HepG2 (cell line): ENCODE results near the gene COMMD7. TPM values are rescaled to one million over a fixed set of nuclear protein-coding genes. Genes with fewer than 3 reads are reported as not detected.

Source experiments
- BRCA1 ChIP-seq: sonication (generic); formaldehyde crosslinking; IDR thresholded peaks from 2 replicates; pipeline ENCODE4 v1.4.0; 2020; ENCODE audit warnings: missing genetic modification reagents
- ELF3 ChIP-seq: IDR thresholded peaks from 2 replicates; pipeline ENCODE4 v1.6.1; 2016; ENCODE audit warnings: missing genetic modification reagents, missing compliant biosample characterization
- FOXK1 ChIP-seq: sonication (generic); formaldehyde crosslinking; IDR thresholded peaks from 2 replicates; pipeline ENCODE4 v1.4.0; 2020; ENCODE audit warnings: low read depth, missing genetic modification reagents, borderline replicate concordance
- GATAD2A ChIP-seq: IDR thresholded peaks from 2 replicates; pipeline ENCODE4 v1.6.1; 2016
- HCFC1 ChIP-seq: fragments of 150-350 bp; IDR thresholded peaks from 2 replicates; pipeline ENCODE4 v1.6.1; 2014; ENCODE audit warnings: low read depth, low read length
- HNRNPK ChIP-seq: fragments of 200-400 bp; formaldehyde crosslinking; IDR thresholded peaks from 2 replicates; pipeline ENCODE4 v1.6.1; 2018; ENCODE audit warnings: low read length, low read depth, moderate library complexity, mild to moderate bottlenecking; ENCODE audit not compliant: poor library complexity, severe bottlenecking
- JARID2 ChIP-seq: sonication (generic); formaldehyde crosslinking; IDR thresholded peaks from 2 replicates; pipeline ENCODE4 v1.8.1; 2023; ENCODE audit warnings: missing genetic modification reagents, inconsistent platforms; ENCODE audit not compliant: insufficient replicate concordance
- JDP2 ChIP-seq: sonication (generic); formaldehyde crosslinking; IDR thresholded peaks from 2 replicates; pipeline ENCODE4 v1.8.1; 2022; ENCODE audit warnings: missing genetic modification reagents, borderline replicate concordance
- MATR3 ChIP-seq: sonication (generic); formaldehyde crosslinking; IDR thresholded peaks from 2 replicates; pipeline ENCODE4 v1.4.0; 2020; ENCODE audit warnings: missing genetic modification reagents
- MBNL3 ChIP-seq: fragments of 250-450 bp; sonication (Bioruptor Pico); conservative IDR thresholded peaks from 2 replicates; pipeline ENCODE4 v1.8.0; 2022; ENCODE audit warnings: mild to moderate bottlenecking, inconsistent platforms
- PITX1 ChIP-seq: sonication (generic); formaldehyde crosslinking; IDR thresholded peaks from 2 replicates; pipeline ENCODE4 v1.5.1; 2020; ENCODE audit warnings: mild to moderate bottlenecking, missing genetic modification reagents
- RCOR2 ChIP-seq: IDR thresholded peaks from 2 replicates; pipeline ENCODE4 v1.6.1; 2016; ENCODE audit warnings: missing biosample characterization, missing genetic modification reagents
- SIX4 ChIP-seq: sonication (generic); formaldehyde crosslinking; IDR thresholded peaks from 2 replicates; pipeline ENCODE4 v1.4.0; 2020; ENCODE audit warnings: missing genetic modification reagents
- SMAD3 ChIP-seq: sonication (generic); formaldehyde crosslinking; IDR thresholded peaks from 2 replicates; pipeline ENCODE4 v1.4.0; 2020; ENCODE audit warnings: missing genetic modification reagents
- THAP11 ChIP-seq: IDR thresholded peaks from 2 replicates; pipeline ENCODE4 v1.6.1; 2016; ENCODE audit warnings: missing biosample characterization, missing genetic modification reagents
- TRIM24 ChIP-seq: sonication (generic); formaldehyde crosslinking; IDR thresholded peaks from 2 replicates; pipeline ENCODE4 v1.8.0; 2022; ENCODE audit warnings: mild to moderate bottlenecking, missing genetic modification reagents
- ZIK1 ChIP-seq: sonication (generic); formaldehyde crosslinking; IDR thresholded peaks from 2 replicates; pipeline ENCODE4 v1.5.0; 2020; ENCODE audit warnings: mild to moderate bottlenecking, low read depth, missing genetic modification reagents, borderline replicate concordance
- ZNF3 ChIP-seq: IDR thresholded peaks from 2 replicates; pipeline ENCODE4 v1.7.0; 2017; ENCODE audit warnings: inconsistent platforms
- ZNF333 ChIP-seq: sonication (generic); formaldehyde crosslinking; IDR thresholded peaks from 2 replicates; pipeline ENCODE4 v1.4.0; 2020; ENCODE audit warnings: mild to moderate bottlenecking, missing genetic modification reagents, borderline replicate concordance
- ZNF510 ChIP-seq: sonication (generic); formaldehyde crosslinking; IDR thresholded peaks from 2 replicates; pipeline ENCODE4 v1.4.0; 2020; ENCODE audit warnings: low read depth, mild to moderate bottlenecking, missing genetic modification reagents
- ZNF557 ChIP-seq: sonication (generic); formaldehyde crosslinking; IDR thresholded peaks from 2 replicates; pipeline ENCODE4 v1.4.0; 2020; ENCODE audit warnings: missing genetic modification reagents
- ZNF678 ChIP-seq: sonication (generic); formaldehyde crosslinking; IDR thresholded peaks from 2 replicates; pipeline ENCODE4 v1.4.0; 2020; ENCODE audit warnings: mild to moderate bottlenecking, missing genetic modification reagents
- ZNF782 ChIP-seq: sonication (generic); formaldehyde crosslinking; IDR thresholded peaks from 2 replicates; pipeline ENCODE4 v1.4.0; 2020; ENCODE audit warnings: missing genetic modification reagents, mild to moderate bottlenecking, borderline replicate concordance
- ZSCAN29 ChIP-seq: sonication (generic); formaldehyde crosslinking; conservative IDR thresholded peaks from 2 replicates; pipeline ENCODE4 v1.4.0; 2020; ENCODE audit warnings: mild to moderate bottlenecking, missing genetic modification reagents
- polyA plus RNA-seq, 8 experiments: library from polyadenylated mRNA; depleted of rRNA in 3 of 8; stranded (reverse) in 7 of 8; unstranded in 1 of 8; fragments of >200 nt; fragmentation: Illumina TruSeq in 4 of 8; extraction: Trizol in 4 of 8; gene quantifications; 2 replicates each; pipeline versions ENCODE4 v1.2.1 to v1.2.3, GENCODE V29; 2011 to 2016; ENCODE audit warnings: low read depth in 4 of 8, missing spikeins in 1 of 8, mixed read lengths in 1 of 8; ENCODE audit not compliant: insufficient read depth in 1 of 8
- total RNA-seq, 5 experiments: library from RNA; depleted of rRNA; stranded (reverse); fragments of >200 nt; fragmentation: Illumina TruSeq; extraction: Trizol; gene quantifications; 2 replicates each; pipeline ENCODE4 v1.2.3, GENCODE V29; 2016; ENCODE audit warnings: low read depth in 1 of 5
- TF ChIP-seq, protein P1 (sequence below): sonication (generic); formaldehyde crosslinking; IDR thresholded peaks from 2 replicates; pipeline ENCODE4 v1.5.0; 2020; ENCODE audit warnings: missing genetic modification reagents, mild to moderate bottlenecking, borderline replicate concordance
- TF ChIP-seq, protein P2 (sequence below): sonication (generic); formaldehyde crosslinking; IDR thresholded peaks from 2 replicates; pipeline ENCODE4 v1.4.0; 2020; ENCODE audit warnings: mild to moderate bottlenecking, missing genetic modification reagents, borderline replicate concordance
- TF ChIP-seq, protein P3 (sequence below): sonication (generic); formaldehyde crosslinking; IDR thresholded peaks from 2 replicates; pipeline ENCODE4 v1.4.0; 2020; ENCODE audit warnings: missing genetic modification reagents, borderline replicate concordance

Gene COMMD7
- total and polyA plus RNA-seq, 2 of the 13 experiments (the other 11 are each of a cell fraction or from before 2014, with no cell fraction given), result 42.1 to 53.3 TPM

DNA sequence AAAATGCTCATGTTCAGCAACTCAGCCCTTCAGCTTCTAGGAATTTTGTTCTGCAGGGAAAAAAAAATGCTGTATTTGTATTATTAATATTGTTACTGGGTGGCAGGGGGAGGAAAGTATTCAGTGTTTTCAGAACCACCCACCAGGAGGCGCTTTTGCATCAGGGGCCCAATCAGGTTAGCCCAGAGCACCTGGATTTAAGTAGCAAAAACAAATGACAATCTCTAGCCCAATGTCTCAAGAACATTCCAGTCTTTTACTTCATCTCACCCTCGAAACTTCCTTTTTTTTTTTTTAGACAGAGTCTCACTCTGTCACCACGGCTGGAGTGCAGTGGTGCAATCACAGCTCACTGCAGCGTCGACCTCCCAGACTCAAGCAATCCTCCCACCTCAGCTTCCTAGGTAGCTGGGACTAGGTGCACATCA, 68.9 kb downstream of the COMMD7 start (continued):
- TF ChIP-seq ELF3 (CRISPR knock-in tag) (peak; percentile 42), HCFC1 (no peak), ZNF510 (CRISPR knock-in tag) (0 out of 2 replicates have a peak, but pooled peaks have one; percentile 63), JARID2 (CRISPR knock-in tag) (no peak), BRCA1 (CRISPR knock-in tag) (no peak), GATAD2A (peak; percentile 73), SIX4 (CRISPR knock-in tag) (no peak), ZSCAN29 (CRISPR knock-in tag) (0 out of 2 replicates have a peak, but pooled peaks have one; percentile 24), MBNL3 (CRISPR knock-in tag) (no peak), PITX1 (no peak), ZNF557 (CRISPR knock-in tag) (no peak), THAP11 (CRISPR knock-in tag) (no peak; the same call in 1 of the 2 replicates), FOXK1 (CRISPR knock-in tag) (no peak), ZNF678 (CRISPR knock-in tag) (no peak), SMAD3 (CRISPR knock-in tag) (peak; percentile 67; the same call in 1 of the 2 replicates), ZNF782 (CRISPR knock-in tag) (no peak), TRIM24 (CRISPR knock-in tag) (no peak), RCOR2 (CRISPR knock-in tag) (no peak), ZNF333 (no peak), JDP2 (CRISPR knock-in tag) (no peak), ZNF3 (CRISPR knock-in tag) (no peak), ZIK1 (no peak), MATR3 (no peak), HNRNPK (no peak)
- TF ChIP-seq, protein P1, sequence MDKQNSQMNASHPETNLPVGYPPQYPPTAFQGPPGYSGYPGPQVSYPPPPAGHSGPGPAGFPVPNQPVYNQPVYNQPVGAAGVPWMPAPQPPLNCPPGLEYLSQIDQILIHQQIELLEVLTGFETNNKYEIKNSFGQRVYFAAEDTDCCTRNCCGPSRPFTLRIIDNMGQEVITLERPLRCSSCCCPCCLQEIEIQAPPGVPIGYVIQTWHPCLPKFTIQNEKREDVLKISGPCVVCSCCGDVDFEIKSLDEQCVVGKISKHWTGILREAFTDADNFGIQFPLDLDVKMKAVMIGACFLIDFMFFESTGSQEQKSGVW, result no peak
- TF ChIP-seq, protein P2, sequence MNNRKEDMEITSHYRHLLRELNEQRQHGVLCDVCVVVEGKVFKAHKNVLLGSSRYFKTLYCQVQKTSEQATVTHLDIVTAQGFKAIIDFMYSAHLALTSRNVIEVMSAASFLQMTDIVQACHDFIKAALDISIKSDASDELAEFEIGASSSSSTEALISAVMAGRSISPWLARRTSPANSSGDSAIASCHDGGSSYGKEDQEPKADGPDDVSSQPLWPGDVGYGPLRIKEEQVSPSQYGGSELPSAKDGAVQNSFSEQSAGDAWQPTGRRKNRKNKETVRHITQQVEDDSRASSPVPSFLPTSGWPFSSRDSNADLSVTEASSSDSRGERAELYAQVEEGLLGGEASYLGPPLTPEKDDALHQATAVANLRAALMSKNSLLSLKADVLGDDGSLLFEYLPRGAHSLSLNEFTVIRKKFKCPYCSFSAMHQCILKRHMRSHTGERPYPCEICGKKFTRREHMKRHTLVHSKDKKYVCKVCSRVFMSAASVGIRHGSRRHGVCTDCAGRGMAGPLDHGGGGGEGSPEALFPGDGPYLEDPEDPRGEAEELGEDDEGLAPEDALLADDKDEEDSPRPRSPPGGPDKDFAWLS (CRISPR knock-in tag), result no peak
- TF ChIP-seq, protein P3, sequence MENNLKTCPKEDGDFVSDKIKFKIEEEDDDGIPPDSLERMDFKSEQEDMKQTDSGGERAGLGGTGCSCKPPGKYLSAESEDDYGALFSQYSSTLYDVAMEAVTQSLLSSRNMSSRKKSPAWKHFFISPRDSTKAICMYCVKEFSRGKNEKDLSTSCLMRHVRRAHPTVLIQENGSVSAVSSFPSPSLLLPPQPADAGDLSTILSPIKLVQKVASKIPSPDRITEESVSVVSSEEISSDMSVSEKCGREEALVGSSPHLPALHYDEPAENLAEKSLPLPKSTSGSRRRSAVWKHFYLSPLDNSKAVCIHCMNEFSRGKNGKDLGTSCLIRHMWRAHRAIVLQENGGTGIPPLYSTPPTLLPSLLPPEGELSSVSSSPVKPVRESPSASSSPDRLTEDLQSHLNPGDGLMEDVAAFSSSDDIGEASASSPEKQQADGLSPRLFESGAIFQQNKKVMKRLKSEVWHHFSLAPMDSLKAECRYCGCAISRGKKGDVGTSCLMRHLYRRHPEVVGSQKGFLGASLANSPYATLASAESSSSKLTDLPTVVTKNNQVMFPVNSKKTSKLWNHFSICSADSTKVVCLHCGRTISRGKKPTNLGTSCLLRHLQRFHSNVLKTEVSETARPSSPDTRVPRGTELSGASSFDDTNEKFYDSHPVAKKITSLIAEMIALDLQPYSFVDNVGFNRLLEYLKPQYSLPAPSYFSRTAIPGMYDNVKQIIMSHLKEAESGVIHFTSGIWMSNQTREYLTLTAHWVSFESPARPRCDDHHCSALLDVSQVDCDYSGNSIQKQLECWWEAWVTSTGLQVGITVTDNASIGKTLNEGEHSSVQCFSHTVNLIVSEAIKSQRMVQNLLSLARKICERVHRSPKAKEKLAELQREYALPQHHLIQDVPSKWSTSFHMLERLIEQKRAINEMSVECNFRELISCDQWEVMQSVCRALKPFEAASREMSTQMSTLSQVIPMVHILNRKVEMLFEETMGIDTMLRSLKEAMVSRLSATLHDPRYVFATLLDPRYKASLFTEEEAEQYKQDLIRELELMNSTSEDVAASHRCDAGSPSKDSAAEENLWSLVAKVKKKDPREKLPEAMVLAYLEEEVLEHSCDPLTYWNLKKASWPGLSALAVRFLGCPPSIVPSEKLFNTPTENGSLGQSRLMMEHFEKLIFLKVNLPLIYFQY (CRISPR knock-in tag), result 0 out of 2 replicates have a peak, but pooled peaks have one; percentile 25
